ENCODE results near the gene CNTNAP5. TPM values are rescaled to one million over a fixed set of nuclear protein-coding genes. Genes with fewer than 3 reads are reported as not detected.

CNTNAP5 gene
- total and polyA plus RNA-seq, 2 of the 4 experiments (the other 2 are of a cell fraction): not detected

DNA sequence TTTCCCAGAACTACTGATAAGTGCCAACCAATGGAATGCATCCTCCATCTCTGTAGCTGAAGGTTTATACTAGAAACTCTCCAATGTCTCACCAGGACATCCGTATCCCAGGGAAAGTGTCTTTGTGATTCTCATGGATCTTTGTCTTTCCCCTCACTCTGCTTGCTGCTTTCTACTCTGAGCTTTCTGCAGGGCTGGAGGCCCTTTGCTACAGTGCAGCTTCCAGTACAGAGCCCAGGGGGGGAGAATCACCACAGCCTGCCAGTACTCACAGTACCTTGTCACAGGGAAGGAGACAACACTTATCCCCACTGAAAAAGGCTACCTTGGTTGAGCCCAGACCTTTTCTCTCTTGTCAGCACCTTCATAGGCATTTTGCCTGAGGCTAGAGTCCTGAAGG is 627.0 kb downstream of the CNTNAP5 start:
- ChIA-PET CTCF (no interaction called here), POLR2A (ENCODE audit: unreplicated experiment) (no interaction called here)
- Histone ChIP-seq H2AFZ (replicated peaks; ENCODE audit: low read length, poor library complexity) (peak overlapping the region; percentile 14), H3K9ac (ENCODE audit: low read depth, low read length) (no peak overlapping the region), H2AK9ac (replicated peaks; ENCODE audit: low read depth, low read length, poor library complexity) (no peak overlapping the region), H4K8ac (ENCODE audit: low read depth in 2 of 2, low read length in 2 of 2) (no peak overlapping the region), H2BK5ac (ENCODE audit: low read depth, low read length, poor library complexity, severe bottlenecking) (no peak overlapping the region), H3K23ac (ENCODE audit: low read depth, low read length) (no peak overlapping the region), H3K27ac (ENCODE audit: insufficient read depth, low read length) (no peak overlapping the region), H3K4ac (ENCODE audit: low read depth, low read length) (no peak overlapping the region), H2AK5ac (ENCODE audit: low read depth, low read length) (no peak overlapping the region), H2BK120ac (ENCODE audit: low read depth, low read length) (no peak overlapping the region), H4K5ac (ENCODE audit: low read depth, low read length) (no peak overlapping the region), H3K9me1 (ENCODE audit: insufficient read depth, low read length) (no peaks in the 10 kb centered on the region), H4K91ac (ENCODE audit: insufficient read depth, low read depth, low read length) (no peak overlapping the region), H2BK15ac (ENCODE audit: low read depth, low read length) (no peak overlapping the region), H3K79me1 (ENCODE audit: low read depth in 1 of 2, low read length in 2 of 2) (no peaks in the 10 kb centered on the region), H3K36me3 (ENCODE audit: control insufficient read depth, insufficient read depth, low read length) (no peaks in the 10 kb centered on the region), H3K9me3 (ENCODE audit: control insufficient read depth, insufficient read depth, low read length) (no peaks in the 10 kb centered on the region), H3K4me3 (ENCODE audit: insufficient read depth, low read depth, low read length) (no peak overlapping the region), H4K20me1 (ENCODE audit: insufficient read depth, low read length) (no peaks in the 10 kb centered on the region), H3K4me1 (ENCODE audit: control insufficient read depth, insufficient read depth, low read length) (no peaks in the 10 kb centered on the region), H3K14ac (replicated peaks; ENCODE audit: low read depth, low read length) (no peak overlapping the region), H3K56ac (ENCODE audit: extremely low read depth, insufficient read depth, low read length) (no peak overlapping the region), H3K4me2 (ENCODE audit: low read depth, low read length) (no peak overlapping the region), H3K18ac (ENCODE audit: low read depth, low read length) (no peak overlapping the region), H3K27me3 (ENCODE audit: control insufficient read depth, insufficient read depth, low read length) (no peaks in the 10 kb centered on the region), H2BK20ac (ENCODE audit: low read depth, low read length) (no peak overlapping the region)
- intact Hi-C loops (cut with micrococcal nuclease) (no loop called here), dilution Hi-C loops (cut with HindIII; ENCODE audit: low sequenced_read_pairs, unreplicated experiment) (no loop called here), in situ Hi-C loops (cut with MboI; ENCODE audit: low sequenced_read_pairs) (no loop called here)
- no peak for TF ChIP-seq BHLHE40 (IDR thresholded peaks at IDR 0.05; ENCODE audit: low read depth, low read length)
- no peak for TF ChIP-seq MXI1 (IDR thresholded peaks at IDR 0.05; ENCODE audit: borderline replicate concordance, low read depth, low read length)
- no peak for TF ChIP-seq NFE2L2 (IDR thresholded peaks at IDR 0.05; ENCODE audit: low read depth, low read length)
- WGBS, 2 experiments (ENCODE audit: extremely low coverage in 2 of 2, insufficient read length in 1 of 2): no CpG with 5 or more reads among the region's 1 CpG
- ATAC-seq (ENCODE audit: low read depth) (no peak), DNase-seq (no peak)
- no TSS peak for BruUV-seq (replicated peaks)

Measured in IMR-90 (cell line).